AG04450 (cell line): ENCODE measurements around the gene RIMBP2. TPM values are rescaled to one million over a fixed set of nuclear protein-coding genes. Genes with fewer than 3 reads are reported as not detected.

ENCODE experiments used
- CTCF ChIA-PET: fragments of 300-600, 350-600 bp; formaldehyde crosslinking; extraction: SDS; loops from one replicate; lab custom pipeline; 2022; ENCODE audit warnings: antibody characterized with exemption, inconsistent platforms; lab: Charles Lee
- POLR2A ChIA-PET: fragments of 350-600 bp; formaldehyde crosslinking; extraction: SDS; loops from one replicate; lab custom pipeline; 2021; ENCODE audit warnings: antibody characterized with exemption, inconsistent platforms; lab: Yijun Ruan, JAX
- DNase-seq: peaks from one replicate; pipeline ENCODE4 v3.0.0-alpha.2; 2011; ENCODE audit warnings: low read depth, low spot score
- H3K27ac ChIP-seq: one replicate; pipeline ENCODE4 v1.5.1; 2012; ENCODE audit warnings: low read depth, low read length, control low read depth
- H3K27me3 ChIP-seq: one replicate; pipeline ENCODE4 v1.6.0; 2012; ENCODE audit warnings: low read length; ENCODE audit not compliant: control insufficient read depth, insufficient read depth
- H3K4me3 ChIP-seq: 2 replicates; pipeline ENCODE4 v1.5.1; 2011; ENCODE audit warnings: mild to moderate bottlenecking, low read depth, low read length, control low read depth
- H3K9me3 ChIP-seq: 2 replicates; pipeline ENCODE4 v1.5.1; 2012; ENCODE audit warnings: low read length; ENCODE audit not compliant: control insufficient read depth, insufficient read depth
- CTCF ChIP-seq: IDR thresholded peaks from 2 replicates; pipeline ENCODE4 v1.5.1; 2011; ENCODE audit warnings: low read depth, low read length, control low read depth, inconsistent platforms
- polyA plus RNA-seq: library from polyadenylated mRNA; depleted of rRNA; stranded (reverse); fragments of >200 nt; gene quantifications from 2 replicates; pipeline ENCODE4 v1.2.3, GENCODE V29; 2011

RIMBP2 gene
- polyA plus RNA-seq, 1 experiment, result not detected

DNA sequence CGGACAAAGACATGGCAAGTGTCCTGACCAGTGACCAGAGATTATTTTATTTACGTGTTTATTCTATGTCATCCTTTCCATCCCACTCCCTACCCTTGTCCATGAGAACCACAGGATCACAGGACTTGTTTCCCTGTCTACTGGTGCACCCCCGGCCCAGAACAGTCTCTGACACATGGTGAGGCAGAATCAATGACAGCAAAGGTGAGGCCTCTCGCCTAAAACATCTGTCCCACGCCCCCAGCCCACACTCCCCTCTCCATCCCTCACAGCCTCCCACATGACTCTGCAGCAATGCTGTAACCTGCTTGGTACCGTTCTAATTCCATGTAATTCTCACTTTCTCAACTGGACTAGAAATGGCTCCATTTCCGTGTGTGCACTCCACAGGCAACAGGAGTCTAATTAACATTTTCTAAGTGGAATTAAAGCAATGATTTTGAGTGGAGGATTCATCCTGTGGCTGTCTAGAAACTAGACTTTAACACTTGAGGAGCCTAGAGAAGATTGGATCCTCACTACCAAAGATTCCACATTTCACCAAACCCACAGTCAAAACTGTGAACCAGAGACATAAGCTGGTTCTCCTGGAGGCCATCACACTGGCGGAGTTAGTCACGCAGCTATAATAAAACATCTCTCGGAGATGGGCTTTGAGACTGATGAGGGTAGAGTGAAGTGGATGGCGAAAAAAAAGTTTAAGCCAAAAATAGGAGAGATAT lies 228.3 kb downstream of the RIMBP2 start:
- no peak for TF ChIP-seq CTCF
- DNase-seq, result no peak
- H3K27me3 ChIP-seq, result no peaks in the 10 kb centered on the region
- peaks cover 76% of the 10 kb centered on the region for H3K9me3 ChIP-seq
- no peak overlapping the region for H3K4me3 ChIP-seq
- no peak overlapping the region for H3K27ac ChIP-seq
- CTCF ChIA-PET, result no interaction called here
- POLR2A ChIA-PET, result no interaction called here

GRCh38 chr12:130486891-130487416 lies 229.1 kb downstream of the RIMBP2 start:
- CTCF ChIA-PET, result no interaction called here
- H3K4me3 ChIP-seq, result no peak overlapping the region

DNA sequence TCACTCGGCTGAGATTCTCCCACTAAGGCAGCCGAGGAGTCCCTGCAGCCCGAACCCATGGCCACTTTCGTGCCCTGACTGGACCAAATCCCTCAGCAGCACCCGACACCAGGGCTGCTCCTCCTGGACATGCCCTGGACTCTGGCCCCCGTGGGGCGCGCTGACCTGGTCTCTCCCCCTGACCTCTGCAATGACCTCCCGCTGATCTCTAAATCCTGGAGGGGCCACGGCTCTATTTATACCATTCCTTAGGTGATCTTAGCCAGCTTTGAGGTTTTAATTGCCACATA lies 230.0 kb downstream of the RIMBP2 start:
- Histone ChIP-seq H3K27me3 (no peaks in the 10 kb centered on the region), H3K27ac (no peak overlapping the region), H3K9me3 (peaks cover 78% of the 10 kb centered on the region), H3K4me3 (no peak overlapping the region)
- no peak for DNase-seq
- CTCF ChIA-PET, result no interaction called here
- POLR2A ChIA-PET, result no interaction called here
- no peak for TF ChIP-seq CTCF

More at GRCh38 chr12:130486891-130487416, 229.1 kb downstream of the RIMBP2 start:
- H3K27ac ChIP-seq, result no peak overlapping the region
- no peak for TF ChIP-seq CTCF
- POLR2A ChIA-PET, result no interaction called here
- H3K9me3 ChIP-seq, result peaks cover 78% of the 10 kb centered on the region
- H3K27me3 ChIP-seq, result no peaks in the 10 kb centered on the region
- no peak for DNase-seq

DNA sequence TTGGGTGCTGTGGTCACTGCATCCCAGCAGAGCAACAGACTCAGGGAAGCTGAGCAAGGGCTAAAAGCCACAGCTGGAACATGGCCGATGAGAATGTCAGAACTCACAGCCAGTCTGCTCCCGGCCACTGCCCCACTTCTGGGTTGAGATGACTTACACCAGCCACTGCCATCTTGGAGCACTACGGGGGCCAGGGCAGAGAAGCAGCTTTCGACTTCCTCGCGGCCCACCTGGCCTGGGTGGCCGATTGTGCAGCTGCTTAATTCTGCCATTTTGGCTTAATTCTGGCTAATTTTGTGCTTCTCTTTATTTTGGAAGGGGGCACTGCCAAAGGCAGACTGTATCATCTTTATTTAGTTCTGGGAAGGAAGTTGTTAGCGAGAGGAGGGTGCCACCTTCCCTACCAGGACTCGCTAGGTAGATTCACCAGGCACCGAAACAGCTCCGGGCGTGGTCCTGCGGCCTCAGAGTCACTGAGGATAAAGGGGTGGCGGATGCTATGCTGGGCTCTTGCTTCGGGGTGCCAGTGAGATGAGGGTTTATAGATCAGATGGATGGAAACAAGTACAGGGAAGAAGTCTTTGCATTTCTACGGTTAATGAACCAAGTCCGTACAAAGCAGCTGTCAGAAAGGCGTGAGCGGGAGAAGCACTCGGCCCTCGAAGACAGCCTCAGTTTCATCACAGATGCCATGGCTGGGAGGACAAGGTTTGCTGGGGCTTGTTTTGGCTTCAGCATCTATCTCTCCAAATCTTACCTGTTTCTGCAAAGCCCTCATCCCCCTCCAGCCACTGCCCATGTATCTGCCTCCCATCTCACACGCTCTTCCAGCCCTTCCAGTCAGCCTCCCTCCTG lies 230.6 kb downstream of the RIMBP2 start:
- TF ChIP-seq CTCF, result no peak
- H3K4me3 ChIP-seq, result no peak overlapping the region
- no peak overlapping the region for H3K27ac ChIP-seq
- H3K9me3 ChIP-seq, result peaks cover 78% of the 10 kb centered on the region
- DNase-seq, result no peak
- POLR2A ChIA-PET, result no interaction called here
- CTCF ChIA-PET, result interaction anchor here (0.6 kb wide), 1 partner anchor 332 kb away, joined by 4 read pairs; no protein-coding TSS in a partner anchor
- H3K27me3 ChIP-seq, result no peaks in the 10 kb centered on the region

GRCh38 chr12:130484221-130484620 lies 231.9 kb downstream of the RIMBP2 start:
- no peak overlapping the region for H3K27ac ChIP-seq
- H3K9me3 ChIP-seq, result peaks cover 80% of the 10 kb centered on the region
- no peak for DNase-seq
- CTCF ChIA-PET, result no interaction called here
- POLR2A ChIA-PET, result no interaction called here
- H3K27me3 ChIP-seq, result no peaks in the 10 kb centered on the region
- TF ChIP-seq CTCF, result no peak
- no peak overlapping the region for H3K4me3 ChIP-seq
